Activated CD8-positive, alpha-beta memory T cell treated with anti-CD3 and anti-CD28 coated beads, Interleukin-2, amount 50 U/mL, for 1 hour (primary cell): Measurements from ENCODE around the gene PACS2.
"Not testable (repeated sequence)": the region's sequence is repeated elsewhere in the genome, so short reads cannot be mapped to it uniquely, and the experiment has no call there.

Experiments
- DNase-seq: peaks from one replicate; pipeline ENCODE4 v3.0.0-alpha.2; 2020; ENCODE audit errors: extremely low read depth

Gene PACS2

GRCh38 chr14:105315941-105316576, 1.5 kb downstream of the PACS2 start:
- no peak for DNase-seq

- DNase-seq, result no peak
These were observed 2.0 kb downstream of the PACS2 start for GRCh38 chr14:105316577-105316941.

GRCh38 chr14:105316968-105317510, 2.5 kb downstream of the PACS2 start:
- DNase-seq, result no peak

GRCh38 chr14:105317546-105317945, 3.0 kb downstream of the PACS2 start:
- DNase-seq, result no peak

GRCh38 chr14:105322791-105323556, 8.4 kb downstream of the PACS2 start:
- DNase-seq, result no peak

- no peak for DNase-seq
These were observed 9.1 kb downstream of the PACS2 start for GRCh38 chr14:105323663-105324062.

GRCh38 chr14:105324080-105324778, 9.7 kb downstream of the PACS2 start:
- no peak for DNase-seq

- no peak for DNase-seq
These were observed 10.3 kb downstream of the PACS2 start for GRCh38 chr14:105324871-105325270.

- DNase-seq, result no peak
These were observed 10.8 kb downstream of the PACS2 start for GRCh38 chr14:105325303-105325702.

- no peak for DNase-seq
These were observed 11.4 kb downstream of the PACS2 start for GRCh38 chr14:105325716-105326567.

- DNase-seq, result no peak
These were observed 12.0 kb downstream of the PACS2 start for GRCh38 chr14:105326568-105326867.

- no peak for DNase-seq
These were observed 12.5 kb downstream of the PACS2 start for GRCh38 chr14:105326891-105327694.

- not testable (repeated sequence) for DNase-seq
These were observed 13.1 kb downstream of the PACS2 start for GRCh38 chr14:105327695-105328045.

GRCh38 chr14:105328070-105328677, 13.6 kb downstream of the PACS2 start:
- DNase-seq, result no peak

- no peak for DNase-seq
These were observed 14.3 kb downstream of the PACS2 start for GRCh38 chr14:105328678-105329390.

GRCh38 chr14:105329411-105330150, 15.0 kb downstream of the PACS2 start:
- DNase-seq, result no peak

GRCh38 chr14:105330491-105330895, 15.9 kb downstream of the PACS2 start:
- DNase-seq, result no peak

GRCh38 chr14:105331575-105332349, 17.2 kb downstream of the PACS2 start:
- DNase-seq, result no peak
